Skeletal muscle tissue (tissue), 4 donors: ENCODE data around the gene TRIM74. TPM values are rescaled to one million over a fixed set of nuclear protein-coding genes. Genes with fewer than 3 reads are reported as not detected.
A peak's percentile ranks its signal among the peaks of the same experiment; 100 is the strongest.
"Not testable (repeated sequence)": the region's sequence is repeated elsewhere in the genome, so short reads cannot be mapped to it uniquely, and the experiment has no call there.

Experiments used
- H3K27ac ChIP-seq: one replicate; pipeline ENCODE4 v1.7.0; 2013; ENCODE audit warnings: mild to moderate bottlenecking, low read depth, low read length, inconsistent platforms
- H3K27me3 ChIP-seq, 3 donors: one replicate each; pipeline ENCODE4 v1.7.0; 2013; ENCODE audit warnings: low read length in 3 of 3; ENCODE audit not compliant: control insufficient read depth in 3 of 3, insufficient read depth in 3 of 3
- H3K36me3 ChIP-seq, 3 donors: one replicate each; pipeline ENCODE4 v1.7.0; 2013; ENCODE audit warnings: low read length in 3 of 3; ENCODE audit not compliant: control insufficient read depth in 3 of 3, insufficient read depth in 3 of 3
- H3K4me1 ChIP-seq, 3 donors: one replicate each; pipeline ENCODE4 v1.7.0; 2013; ENCODE audit warnings: low read length in 3 of 3, mild to moderate bottlenecking in 3 of 3; ENCODE audit not compliant: control insufficient read depth in 3 of 3, insufficient read depth in 3 of 3
- H3K4me3 ChIP-seq, 3 donors: one replicate each; pipeline ENCODE4 v1.7.0; 2013; ENCODE audit warnings: low read length in 3 of 3
- H3K9ac ChIP-seq, 3 donors: one replicate each; pipeline ENCODE4 v1.7.0; 2013; ENCODE audit warnings: low read length in 3 of 3, mild to moderate bottlenecking in 3 of 3, moderate library complexity in 2 of 3, low read depth in 1 of 3
- H3K9me3 ChIP-seq, 3 donors: one replicate each; pipeline ENCODE4 v1.7.0; 2013; ENCODE audit warnings: low read length in 3 of 3; ENCODE audit not compliant: control insufficient read depth in 3 of 3
- total RNA-seq: library from RNA; depleted of rRNA; stranded (reverse); fragments of >200 nt; gene quantifications from one replicate; pipeline ENCODE4 v1.2.3, GENCODE V29; 2014
- donor health status: Osteomylitis.

The TRIM74 gene
- not detected for total RNA-seq

GRCh38 chr7:72968980-72969516, at the start of gene TRIM74:
TSS of gene TRIM74 (minus strand) at chr7:72969466. CDS start at chr7:72966157, 3,309 bp downstream.
- not testable (repeated sequence) for H3K36me3 ChIP-seq, H3K27ac ChIP-seq, H3K9ac ChIP-seq, H3K4me3 ChIP-seq, H3K9me3 ChIP-seq, H3K4me1 ChIP-seq, H3K27me3 ChIP-seq

- H3K4me3 ChIP-seq: peak overlapping the region in 1 of 3 donors; percentile 30
- not testable (repeated sequence) for H3K36me3 ChIP-seq, H3K4me1 ChIP-seq, H3K27me3 ChIP-seq, H3K27ac ChIP-seq, H3K9me3 ChIP-seq
- H3K9ac ChIP-seq: peak overlapping the region in 1 of 3 donors; percentile 43
Observed at GRCh38 chr7:73006491-73006890, 37.2 kb upstream of the TRIM74 start.

GRCh38 chr7:73005693-73006447, 36.6 kb upstream of the TRIM74 start:
- Histone ChIP-seq H3K9ac (peak overlapping the region; percentile 70 to 81 (median 76)), H3K27ac (peak overlapping the region; percentile 73), H3K4me3 (peak overlapping the region; percentile 70 to 73 (median 71))
- not testable (repeated sequence) for H3K9me3 ChIP-seq, H3K36me3 ChIP-seq, H3K4me1 ChIP-seq, H3K27me3 ChIP-seq

- peak overlapping the region; percentile 73 for H3K27ac ChIP-seq
- peak overlapping the region; percentile 70 to 81 (median 70) for H3K9ac ChIP-seq
- H3K36me3 ChIP-seq, H3K27me3 ChIP-seq, H3K9me3 ChIP-seq, H3K4me1 ChIP-seq: not testable (repeated sequence)
- peak overlapping the region; percentile 70 to 73 (median 71) for H3K4me3 ChIP-seq
Observed at GRCh38 chr7:73005356-73005692, 36.1 kb upstream of the TRIM74 start.

- H3K27ac ChIP-seq, H3K4me1 ChIP-seq, H3K36me3 ChIP-seq, H3K9me3 ChIP-seq, H3K9ac ChIP-seq, H3K4me3 ChIP-seq, H3K27me3 ChIP-seq: not testable (repeated sequence)
Observed at GRCh38 chr7:72997887-72998468, 28.7 kb upstream of the TRIM74 start.

GRCh38 chr7:72997447-72997846, 28.2 kb upstream of the TRIM74 start:
- not testable (repeated sequence) for H3K9ac ChIP-seq, H3K27ac ChIP-seq, H3K9me3 ChIP-seq, H3K27me3 ChIP-seq, H3K4me1 ChIP-seq, H3K36me3 ChIP-seq, H3K4me3 ChIP-seq

- H3K4me1 ChIP-seq, H3K9ac ChIP-seq, H3K4me3 ChIP-seq, H3K36me3 ChIP-seq, H3K9me3 ChIP-seq, H3K27me3 ChIP-seq, H3K27ac ChIP-seq: not testable (repeated sequence)
Observed at GRCh38 chr7:72995484-72995883, 26.2 kb upstream of the TRIM74 start.

GRCh38 chr7:72990146-72990913, 21.1 kb upstream of the TRIM74 start:
- not testable (repeated sequence) for H3K9ac ChIP-seq, H3K27me3 ChIP-seq, H3K4me1 ChIP-seq, H3K27ac ChIP-seq, H3K4me3 ChIP-seq, H3K36me3 ChIP-seq, H3K9me3 ChIP-seq

- not testable (repeated sequence) for H3K27ac ChIP-seq, H3K36me3 ChIP-seq, H3K4me3 ChIP-seq, H3K9me3 ChIP-seq, H3K4me1 ChIP-seq, H3K27me3 ChIP-seq, H3K9ac ChIP-seq
Observed at GRCh38 chr7:72982084-72982483, 12.8 kb upstream of the TRIM74 start.

- H3K4me1 ChIP-seq, H3K36me3 ChIP-seq, H3K9ac ChIP-seq, H3K9me3 ChIP-seq, H3K4me3 ChIP-seq, H3K27ac ChIP-seq, H3K27me3 ChIP-seq: not testable (repeated sequence)
Observed at GRCh38 chr7:72980382-72980781, 11.1 kb upstream of the TRIM74 start.
